ENCODE data around the gene FBLIM1.

- TF ChIP-seq, protein P1, sequence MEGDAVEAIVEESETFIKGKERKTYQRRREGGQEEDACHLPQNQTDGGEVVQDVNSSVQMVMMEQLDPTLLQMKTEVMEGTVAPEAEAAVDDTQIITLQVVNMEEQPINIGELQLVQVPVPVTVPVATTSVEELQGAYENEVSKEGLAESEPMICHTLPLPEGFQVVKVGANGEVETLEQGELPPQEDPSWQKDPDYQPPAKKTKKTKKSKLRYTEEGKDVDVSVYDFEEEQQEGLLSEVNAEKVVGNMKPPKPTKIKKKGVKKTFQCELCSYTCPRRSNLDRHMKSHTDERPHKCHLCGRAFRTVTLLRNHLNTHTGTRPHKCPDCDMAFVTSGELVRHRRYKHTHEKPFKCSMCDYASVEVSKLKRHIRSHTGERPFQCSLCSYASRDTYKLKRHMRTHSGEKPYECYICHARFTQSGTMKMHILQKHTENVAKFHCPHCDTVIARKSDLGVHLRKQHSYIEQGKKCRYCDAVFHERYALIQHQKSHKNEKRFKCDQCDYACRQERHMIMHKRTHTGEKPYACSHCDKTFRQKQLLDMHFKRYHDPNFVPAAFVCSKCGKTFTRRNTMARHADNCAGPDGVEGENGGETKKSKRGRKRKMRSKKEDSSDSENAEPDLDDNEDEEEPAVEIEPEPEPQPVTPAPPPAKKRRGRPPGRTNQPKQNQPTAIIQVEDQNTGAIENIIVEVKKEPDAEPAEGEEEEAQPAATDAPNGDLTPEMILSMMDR (IDR thresholded peaks at IDR 0.05): no peak
- no peak for TF ChIP-seq POLR2A (IDR thresholded peaks at IDR 0.05)
Observed at GRCh38 chr1:15722836-15723532, 35.6 kb upstream of the FBLIM1 start.
